Stimulated activated CD8-positive, alpha-beta memory T cell treated with anti-CD3 and anti-CD28 coated beads, Interleukin-12 subunit alpha, Interleukin-12 subunit beta, amount 100 ng/mL, for 1 hour (primary cell): ENCODE data around the gene SORT1.

Source experiments
- DNase-seq: peaks from one replicate; pipeline ENCODE4 v3.0.0-alpha.2; 2020; ENCODE audit warnings: low read depth

Gene SORT1

DNA sequence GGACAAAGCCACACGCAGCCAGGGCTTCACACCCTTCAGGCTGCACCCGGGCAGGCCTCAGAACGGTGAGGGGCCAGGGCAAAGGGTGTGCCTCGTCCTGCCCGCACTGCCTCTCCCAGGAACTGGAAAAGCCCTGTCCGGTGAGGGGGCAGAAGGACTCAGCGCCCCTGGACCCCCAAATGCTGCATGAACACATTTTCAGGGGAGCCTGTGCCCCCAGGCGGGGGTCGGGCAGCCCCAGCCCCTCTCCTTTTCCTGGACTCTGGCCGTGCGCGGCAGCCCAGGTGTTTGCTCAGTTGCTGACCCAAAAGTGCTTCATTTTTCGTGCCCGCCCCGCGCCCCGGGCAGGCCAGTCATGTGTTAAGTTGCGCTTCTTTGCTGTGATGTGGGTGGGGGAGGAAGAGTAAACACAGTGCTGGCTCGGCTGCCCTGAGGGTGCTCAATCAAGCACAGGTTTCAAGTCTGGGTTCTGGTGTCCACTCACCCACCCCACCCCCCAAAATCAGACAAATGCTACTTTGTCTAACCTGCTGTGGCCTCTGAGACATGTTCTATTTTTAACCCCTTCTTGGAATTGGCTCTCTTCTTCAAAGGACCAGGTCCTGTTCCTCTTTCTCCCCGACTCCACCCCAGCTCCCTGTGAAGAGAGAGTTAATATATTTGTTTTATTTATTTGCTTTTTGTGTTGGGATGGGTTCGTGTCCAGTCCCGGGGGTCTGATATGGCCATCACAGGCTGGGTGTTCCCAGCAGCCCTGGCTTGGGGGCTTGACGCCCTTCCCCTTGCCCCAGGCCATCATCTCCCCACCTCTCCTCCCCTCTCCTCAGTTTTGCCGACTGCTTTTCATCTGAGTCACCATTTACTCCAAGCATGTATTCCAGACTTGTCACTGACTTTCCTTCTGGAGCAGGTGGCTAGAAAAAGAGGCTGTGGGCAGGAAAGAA lies 122.9 kb downstream of the SORT1 start:
- no peak for DNase-seq

DNA sequence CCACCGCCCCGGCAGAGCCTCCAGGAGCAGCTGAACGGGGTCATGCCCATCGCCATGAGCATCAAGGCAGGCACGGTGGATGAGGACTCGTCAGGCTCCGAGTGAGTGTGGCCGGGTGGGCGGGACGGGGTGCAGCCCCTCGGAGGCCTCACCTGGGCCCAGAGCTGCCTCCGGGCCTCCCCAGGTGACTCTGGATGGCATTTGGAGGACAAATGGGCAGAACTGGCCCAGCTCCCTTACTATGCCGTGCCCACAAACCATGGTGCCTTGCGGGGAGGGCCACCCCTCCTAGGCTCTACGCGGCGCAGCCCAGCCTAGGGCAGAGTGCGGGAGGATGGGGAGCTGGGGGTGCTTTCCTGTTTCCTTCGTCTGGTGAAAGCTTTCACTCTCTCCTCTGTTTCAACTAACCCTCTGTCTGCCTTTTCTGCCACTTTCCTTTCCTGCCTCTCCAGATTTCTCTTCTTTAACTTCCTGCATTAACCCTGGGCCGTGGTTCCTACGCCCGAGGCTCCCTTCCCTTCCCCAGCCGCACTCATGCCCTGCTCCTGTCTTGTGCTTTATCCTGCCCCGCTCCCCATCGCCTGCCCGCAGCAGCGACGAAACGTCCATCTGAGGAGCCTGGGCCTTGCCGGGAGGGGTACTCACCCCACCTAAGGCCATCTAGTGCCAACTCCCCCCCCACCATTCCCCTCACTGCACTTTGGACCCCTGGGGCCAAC lies 124.0 kb downstream of the SORT1 start:
- no peak for DNase-seq

DNA sequence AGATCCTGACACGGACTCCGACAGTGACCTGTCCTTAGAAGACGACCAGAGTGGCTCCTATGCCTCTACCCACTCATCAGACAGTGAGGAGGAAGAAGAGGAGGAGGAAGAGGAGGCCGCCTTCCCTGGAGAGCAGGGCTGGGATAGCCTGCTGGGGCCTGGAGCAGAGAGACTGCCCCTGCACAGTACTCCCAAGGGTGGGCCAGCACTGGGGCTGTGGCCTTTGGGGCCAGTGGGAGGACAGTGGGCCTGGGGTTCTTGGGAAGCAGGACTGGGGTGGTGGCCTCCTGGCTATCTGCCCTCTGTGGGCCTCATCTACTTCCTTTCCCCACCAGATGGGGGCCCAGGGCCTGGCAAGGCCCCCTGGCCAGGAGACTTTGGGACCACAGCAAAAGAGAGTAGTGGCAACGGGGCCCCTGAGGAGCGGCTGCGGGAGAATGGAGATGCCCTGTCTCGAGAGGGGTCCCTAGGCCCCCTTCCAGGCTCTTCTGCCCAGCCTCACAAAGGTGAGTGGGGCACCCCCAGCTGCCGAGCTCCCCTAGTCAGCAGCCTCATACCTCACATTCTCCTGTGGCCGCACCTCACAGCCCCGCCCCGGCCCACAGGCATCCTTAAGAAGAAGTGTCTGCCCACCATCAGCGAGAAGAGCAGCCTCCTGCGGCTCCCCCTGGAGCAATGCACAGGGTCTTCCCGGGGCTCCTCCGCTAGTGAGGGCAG lies 124.7 kb downstream of the SORT1 start:
- no peak for DNase-seq

DNA sequence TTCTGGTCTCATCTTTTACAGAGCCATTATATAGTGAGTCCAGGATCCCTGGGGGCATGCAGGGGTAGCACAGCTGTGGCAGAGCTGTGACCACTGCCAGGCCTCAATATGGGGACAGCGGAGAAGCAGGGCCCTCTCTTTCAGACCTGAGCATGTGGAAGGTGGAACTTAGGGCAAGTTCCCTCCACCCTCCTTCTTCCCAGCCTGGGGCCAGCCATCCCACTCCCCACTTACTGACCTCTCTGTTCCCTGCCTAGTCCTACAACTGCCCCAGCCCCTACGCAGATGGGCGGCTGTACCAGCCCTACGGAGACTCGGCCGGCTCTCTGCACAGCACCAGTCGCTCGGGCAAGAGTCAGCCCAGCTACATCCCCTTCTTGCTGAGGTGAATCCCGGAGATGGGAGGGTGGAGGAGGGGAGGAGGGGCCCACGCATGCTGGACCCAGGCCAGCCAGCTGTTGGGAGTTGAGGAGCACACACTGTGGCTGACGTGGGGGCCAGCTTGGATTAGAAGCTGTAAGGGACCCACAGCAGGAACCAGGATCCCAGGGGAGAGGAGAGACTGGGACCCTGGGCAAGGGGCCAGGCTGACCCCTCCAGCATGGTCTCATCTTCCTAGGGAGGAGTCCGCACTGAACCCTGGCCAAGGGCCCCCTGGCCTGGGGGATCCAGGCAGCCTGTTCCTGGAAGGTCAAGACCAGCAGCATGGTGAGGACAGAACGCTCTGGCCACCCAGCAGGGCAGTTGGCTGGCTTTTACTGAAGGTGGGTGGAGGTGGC lies 125.5 kb downstream of the SORT1 start:
- no peak for DNase-seq

DNA sequence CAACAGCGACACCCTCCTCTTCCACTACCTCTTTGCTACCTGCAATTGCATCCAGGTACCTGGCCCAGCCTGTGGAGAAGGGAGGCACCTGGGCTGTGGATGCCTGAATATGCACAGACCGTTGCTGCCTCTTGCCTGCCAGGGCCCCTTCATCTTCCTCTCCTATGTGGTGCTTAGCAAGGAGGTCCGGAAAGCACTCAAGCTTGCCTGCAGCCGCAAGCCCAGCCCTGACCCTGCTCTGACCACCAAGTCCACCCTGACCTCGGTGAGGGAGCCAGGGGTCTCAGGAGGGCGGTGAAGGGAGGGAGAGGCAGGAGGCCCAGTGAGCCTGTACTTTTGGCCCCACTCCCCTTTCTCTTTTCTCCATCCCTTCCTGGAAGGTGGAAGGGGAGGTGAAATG lies 126.3 kb downstream of the SORT1 start:
- DNase-seq: no peak

DNA sequence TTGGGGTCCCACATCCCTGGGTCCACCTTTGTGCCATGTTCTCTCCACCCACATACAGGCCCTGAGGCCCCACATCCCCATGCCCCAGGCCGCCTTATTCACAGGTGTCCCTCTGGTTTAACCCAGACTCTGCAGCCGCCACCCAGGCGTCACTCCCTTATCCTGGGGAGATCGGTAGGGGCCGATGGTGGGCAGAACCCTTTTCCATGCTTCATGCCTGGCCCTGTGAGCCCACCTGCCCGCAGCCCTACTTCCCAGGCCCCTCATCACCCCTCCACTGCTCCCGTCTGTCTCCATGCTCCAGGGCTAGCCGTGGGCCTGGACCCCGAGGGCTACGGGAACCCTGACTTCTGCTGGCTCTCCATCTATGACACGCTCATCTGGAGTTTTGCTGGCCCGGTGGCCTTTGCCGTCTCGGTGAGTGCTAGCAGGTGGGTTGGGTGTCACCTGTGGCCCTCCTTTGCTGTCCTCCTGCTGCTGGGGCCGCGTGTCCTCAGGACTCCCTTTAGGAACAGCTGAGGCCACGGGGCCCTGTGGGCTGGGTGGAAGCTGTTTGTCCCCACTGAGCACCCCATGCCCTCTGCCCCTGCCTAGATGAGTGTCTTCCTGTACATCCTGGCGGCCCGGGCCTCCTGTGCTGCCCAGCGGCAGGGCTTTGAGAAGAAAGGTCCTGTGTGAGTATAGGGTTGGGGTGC lies 126.9 kb downstream of the SORT1 start:
- no peak for DNase-seq

DNA sequence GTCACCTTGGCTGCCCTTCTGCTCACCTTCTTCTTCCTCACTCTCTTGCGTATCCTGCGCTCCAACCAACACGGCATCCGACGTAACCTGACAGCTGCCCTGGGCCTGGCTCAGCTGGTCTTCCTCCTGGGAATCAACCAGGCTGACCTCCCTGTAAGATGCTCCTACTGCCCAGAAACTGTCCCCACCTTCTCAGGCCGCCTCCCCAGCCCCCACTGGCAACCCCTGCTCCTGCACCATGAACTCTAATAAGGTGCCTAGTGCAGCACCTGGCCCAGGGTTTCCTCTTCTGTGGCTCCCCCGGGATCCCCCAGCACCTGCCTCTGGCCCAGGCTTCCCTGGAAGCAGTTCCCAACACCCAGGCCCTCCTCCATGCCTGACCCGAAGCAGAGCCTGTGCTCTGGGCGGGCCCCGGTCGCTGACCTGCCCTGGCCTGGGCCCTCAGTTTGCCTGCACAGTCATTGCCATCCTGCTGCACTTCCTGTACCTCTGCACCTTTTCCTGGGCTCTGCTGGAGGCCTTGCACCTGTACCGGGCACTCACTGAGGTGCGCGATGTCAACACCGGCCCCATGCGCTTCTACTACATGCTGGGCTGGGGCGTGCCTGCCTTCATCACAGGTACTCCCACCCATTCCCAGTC lies 127.6 kb downstream of the SORT1 start:
- no peak for DNase-seq

DNA sequence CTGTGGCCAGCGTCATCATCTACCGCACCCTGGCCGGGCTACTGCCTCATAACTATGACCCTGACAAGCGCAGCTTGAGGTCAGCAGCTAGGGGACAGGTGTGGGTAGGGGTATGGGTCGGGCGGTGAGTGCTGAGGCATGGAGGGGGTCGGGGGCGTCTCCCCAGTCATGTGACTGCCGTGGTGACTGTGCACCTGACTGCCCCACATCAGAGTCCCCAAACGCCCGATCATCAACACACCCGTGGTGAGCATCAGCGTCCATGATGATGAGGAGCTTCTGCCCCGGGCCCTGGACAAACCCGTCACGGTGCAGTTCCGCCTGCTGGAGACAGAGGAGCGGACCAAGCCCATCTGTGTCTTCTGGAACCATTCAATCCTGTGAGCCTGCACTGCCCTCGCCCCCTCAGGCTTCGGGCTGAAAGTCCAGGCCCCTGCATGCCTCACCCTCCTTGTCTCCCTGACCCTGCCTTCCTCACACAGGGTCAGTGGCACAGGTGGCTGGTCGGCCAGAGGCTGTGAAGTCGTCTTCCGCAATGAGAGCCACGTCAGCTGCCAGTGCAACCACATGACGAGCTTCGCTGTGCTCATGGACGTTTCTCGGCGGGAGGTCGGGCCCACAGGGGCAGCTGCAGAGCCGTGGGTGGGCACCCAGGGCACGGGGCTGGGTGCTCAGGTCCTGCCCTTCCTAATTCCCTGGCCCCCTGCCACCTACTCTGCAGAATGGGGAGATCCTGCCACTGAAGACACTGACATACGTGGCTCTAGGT lies 128.3 kb downstream of the SORT1 start:
- DNase-seq: no peak

DNA sequence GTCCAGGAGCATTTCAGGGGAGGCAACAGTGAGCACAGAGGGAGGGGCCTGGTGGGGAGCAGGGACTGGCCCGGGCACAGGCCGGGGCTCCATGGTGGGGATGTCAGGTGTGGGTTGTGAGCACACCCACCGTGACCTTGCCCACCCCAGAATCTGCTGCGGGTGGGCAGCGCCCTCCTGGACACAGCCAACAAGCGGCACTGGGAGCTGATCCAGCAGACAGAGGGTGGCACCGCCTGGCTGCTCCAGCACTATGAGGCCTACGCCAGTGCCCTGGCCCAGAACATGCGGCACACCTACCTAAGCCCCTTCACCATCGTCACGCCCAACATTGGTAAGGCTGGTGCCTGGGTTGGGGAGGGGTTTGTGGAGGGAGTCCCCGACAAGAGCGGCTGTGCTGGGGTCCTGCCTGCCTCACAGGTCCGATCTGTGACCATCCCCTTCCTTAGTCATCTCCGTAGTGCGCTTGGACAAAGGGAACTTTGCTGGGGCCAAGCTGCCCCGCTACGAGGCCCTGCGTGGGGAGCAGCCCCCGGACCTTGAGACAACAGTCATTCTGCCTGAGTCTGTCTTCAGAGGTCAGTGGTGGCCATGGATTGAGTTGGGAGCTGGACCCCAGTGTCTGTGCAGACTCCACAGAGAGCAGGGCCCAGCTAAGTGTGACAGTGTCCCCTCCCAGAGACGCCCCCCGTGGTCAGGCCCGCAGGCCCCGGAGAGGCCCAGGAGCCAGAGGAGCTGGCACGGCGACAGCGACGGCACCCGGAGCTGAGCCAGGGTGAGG lies 129.1 kb downstream of the SORT1 start:
- no peak for DNase-seq

DNA sequence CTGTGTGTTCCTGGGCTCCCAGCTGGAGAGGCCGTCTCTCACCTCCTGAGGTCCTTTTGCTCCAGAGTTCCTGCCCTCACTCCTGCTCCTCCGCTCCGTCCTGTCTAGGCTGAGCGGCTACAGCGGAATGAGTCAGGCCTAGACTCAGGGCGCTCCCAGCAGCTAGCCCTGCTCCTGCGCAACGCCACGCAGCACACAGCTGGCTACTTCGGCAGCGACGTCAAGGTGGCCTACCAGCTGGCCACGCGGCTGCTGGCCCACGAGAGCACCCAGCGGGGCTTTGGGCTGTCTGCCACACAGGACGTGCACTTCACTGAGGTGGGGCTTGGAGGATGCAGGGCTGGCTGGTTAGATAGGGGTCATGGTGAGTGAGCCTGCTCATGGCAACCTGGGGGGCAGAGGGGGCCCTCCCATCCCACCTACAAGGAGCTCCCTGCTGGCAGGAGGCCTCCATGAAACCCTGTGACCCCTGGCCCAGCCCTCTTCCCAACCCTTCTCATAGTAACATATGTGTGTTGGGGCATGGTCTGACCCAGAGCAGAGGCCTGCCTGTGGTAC lies 129.9 kb downstream of the SORT1 start:
- no peak for DNase-seq

DNA sequence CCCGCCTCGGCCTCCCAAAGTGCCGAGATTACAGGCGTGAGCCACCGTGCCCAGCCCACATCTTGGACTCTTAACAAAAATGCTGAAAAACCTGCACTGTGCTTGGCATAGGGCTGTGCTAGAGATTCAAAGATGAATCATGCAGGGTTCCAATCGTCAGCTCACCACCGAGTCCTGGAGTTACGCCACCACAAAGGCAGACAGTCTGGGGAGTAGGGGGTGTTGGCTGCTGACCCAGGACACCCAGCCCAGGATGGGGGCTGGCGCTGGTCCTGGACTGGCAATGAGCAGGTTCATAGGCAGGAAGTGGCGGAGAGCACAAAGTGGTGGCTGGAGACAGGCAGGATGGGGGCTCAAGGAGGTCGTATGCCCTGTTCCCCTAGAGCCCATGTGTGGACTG lies 130.8 kb downstream of the SORT1 start:
- DNase-seq: no peak

DNA sequence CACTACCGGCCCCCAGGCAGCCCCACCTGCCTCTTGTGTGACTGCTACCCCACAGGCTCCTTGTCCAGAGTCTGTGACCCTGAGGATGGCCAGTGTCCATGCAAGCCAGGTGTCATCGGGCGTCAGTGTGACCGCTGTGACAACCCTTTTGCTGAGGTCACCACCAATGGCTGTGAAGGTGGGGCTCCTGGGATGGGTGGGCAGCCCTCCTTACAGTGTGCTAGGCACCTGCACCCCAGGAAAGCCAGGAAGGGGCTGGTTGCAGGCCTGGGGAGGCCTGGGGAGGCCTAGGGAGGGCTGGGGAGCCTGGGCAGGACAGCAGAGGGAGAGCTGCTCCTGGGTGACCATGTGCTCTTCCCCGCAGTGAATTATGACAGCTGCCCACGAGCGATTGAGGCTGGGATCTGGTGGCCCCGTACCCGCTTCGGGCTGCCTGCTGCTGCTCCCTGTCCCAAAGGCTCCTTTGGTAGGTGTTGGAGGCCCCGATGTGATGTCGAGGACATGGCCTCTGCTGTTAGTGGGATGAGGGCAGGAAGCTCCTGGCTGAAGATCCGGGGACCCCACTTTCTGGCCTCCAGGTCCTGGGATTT lies 131.9 kb downstream of the SORT1 start:
- no peak for DNase-seq

DNA sequence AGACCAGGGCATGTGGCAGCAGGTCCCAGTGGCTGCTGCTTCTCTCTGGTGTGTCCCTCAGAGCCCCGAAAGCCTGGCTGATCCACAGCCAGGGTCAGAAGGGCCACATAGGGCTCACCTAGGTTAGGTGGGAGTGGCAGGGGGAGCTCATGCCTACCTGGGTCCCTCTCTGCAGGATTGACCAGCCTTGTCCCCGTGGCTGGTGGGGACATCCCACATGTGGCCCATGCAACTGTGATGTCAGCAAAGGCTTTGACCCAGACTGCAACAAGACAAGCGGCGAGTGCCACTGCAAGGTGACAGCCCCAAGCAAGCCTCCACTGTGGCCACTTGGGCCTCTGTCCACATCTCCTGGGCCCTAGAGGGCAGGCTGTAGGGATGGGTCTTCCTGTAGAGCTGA lies 132.7 kb downstream of the SORT1 start:
- no peak for DNase-seq

DNA sequence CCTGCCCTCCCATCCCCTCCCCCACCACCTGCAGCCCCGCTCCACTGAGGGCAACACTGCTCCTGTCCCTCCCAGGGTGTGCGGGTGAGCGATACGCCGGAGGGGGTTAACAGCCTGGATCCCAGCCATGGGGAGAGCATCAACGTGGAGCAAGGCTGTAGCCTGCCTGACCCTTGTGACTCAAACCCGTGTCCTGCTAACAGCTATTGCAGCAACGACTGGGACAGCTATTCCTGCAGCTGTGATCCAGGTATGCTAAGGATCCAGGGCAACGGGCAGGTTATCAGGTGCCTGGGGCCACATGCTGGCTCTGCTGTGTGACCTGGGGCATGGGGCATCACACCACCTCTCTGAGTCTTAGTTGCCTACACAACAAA lies 133.4 kb downstream of the SORT1 start:
- no peak for DNase-seq

DNA sequence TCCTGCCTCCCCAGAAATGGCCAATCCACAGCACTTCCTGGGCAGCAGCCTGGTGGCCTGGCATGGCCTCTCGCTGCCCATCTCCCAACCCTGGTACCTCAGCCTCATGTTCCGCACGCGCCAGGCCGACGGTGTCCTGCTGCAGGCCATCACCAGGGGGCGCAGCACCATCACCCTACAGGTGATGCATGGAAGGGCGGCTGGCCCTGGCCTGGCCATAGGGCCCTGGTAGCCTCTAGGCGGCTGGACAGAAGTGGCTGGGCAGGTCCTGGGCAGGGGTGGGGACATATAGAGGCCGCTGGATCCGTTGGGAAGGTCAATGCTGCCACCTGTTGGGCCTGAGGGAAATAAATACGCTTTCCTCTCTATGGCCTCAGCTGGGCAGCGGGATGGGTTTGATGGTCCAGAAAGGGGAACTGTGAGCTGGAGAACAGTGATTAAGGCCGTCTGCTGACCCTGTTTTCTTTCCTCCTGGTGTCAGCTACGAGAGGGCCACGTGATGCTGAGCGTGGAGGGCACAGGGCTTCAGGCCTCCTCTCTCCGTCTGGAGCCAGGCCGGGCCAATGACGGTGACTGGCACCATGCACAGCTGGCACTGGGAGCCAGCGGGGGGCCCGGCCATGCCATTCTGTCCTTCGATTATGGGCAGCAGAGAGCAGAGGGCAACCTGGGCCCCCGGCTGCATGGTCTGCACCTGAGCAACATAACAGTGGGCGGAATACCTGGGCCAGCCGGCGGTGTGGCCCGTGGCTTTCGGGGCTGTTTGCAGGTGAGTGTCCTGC lies 133.9 kb downstream of the SORT1 start:
- DNase-seq: peak; percentile 55

DNA sequence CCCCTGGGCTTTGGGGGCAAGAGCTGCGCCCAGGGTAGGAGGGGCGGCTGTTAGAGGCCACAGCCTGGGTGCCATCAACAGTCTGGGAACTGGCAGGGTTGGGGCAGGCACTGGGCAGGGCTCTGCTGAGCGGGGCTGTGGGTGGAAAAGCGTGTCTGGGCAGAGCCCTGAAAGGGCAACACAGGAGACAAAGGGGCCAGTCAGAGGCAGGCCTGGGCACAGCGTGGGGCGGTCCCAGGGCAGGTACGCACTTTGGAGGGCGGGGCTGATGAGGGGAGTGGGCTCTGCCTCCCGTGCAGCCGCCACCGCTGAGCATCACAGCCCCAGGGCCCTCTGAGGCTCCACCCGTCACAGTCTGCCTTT lies 134.5 kb downstream of the SORT1 start:
- DNase-seq: no peak

DNA sequence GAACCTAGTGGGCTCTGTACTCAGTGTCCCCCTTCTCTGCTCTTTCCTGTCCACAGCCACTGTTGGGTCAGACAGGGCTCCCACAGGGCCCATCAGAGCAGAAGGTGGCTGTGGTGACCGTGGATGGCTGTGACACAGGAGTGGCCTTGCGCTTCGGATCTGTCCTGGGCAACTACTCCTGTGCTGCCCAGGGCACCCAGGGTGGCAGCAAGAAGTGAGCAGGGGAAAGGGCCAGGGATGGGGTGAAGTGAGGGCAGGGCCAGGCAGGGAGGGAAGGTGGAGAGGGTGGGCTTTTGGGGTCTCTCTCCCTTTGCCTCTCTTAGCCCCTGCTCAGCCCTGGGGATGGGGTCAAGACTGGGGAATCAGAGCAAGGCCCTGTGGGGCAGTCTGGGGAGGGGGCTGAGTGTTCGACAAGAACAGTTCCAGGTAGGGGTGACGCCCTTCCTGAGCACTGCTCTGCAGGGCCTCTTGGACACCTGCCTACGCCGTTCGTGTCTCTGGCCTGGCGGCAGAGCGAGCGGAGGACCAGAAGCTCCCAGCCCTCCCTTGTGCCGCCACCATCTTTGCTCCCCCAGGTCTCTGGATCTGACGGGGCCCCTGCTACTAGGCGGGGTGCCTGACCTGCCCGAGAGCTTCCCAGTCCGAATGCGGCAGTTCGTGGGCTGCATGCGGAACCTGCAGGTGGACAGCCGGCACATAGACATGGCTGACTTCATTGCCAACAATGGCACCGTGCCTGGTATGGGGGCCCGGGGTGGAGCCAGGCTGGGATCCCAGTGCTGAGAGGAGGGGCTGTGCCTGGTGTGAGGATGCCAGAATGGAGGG lies 135.3 kb downstream of the SORT1 start:
- no peak for DNase-seq
